Measurements from ENCODE around the gene AMTN.

GRCh38 chr4:70581980-70582379, 63.6 kb downstream of the AMTN start:
- TF ChIP-seq POLR2AphosphoS5 (IDR thresholded peaks at IDR 0.05; ENCODE audit: low read depth, low read length) (no peak), POLR2A (IDR thresholded peaks at IDR 0.05; ENCODE audit: low read depth, low read length) (no peak)
